IMR-90 (cell line): Measurements from ENCODE around the gene ASB3. TPM values are rescaled to one million over a fixed set of nuclear protein-coding genes. Genes with fewer than 3 reads are reported as not detected.

Experiments used
- ATAC-seq: fragments of 200-7000 bp; cut with Tn5 transposase; 2 replicates; pipeline ENCODE4 v1.9.1; 2020; ENCODE audit warnings: low read depth, mild to moderate bottlenecking, moderate library complexity
- BruUV-seq: library from RNA; stranded (reverse); fragments of 400-500 nt; replicated peaks from 2 replicates; lab custom pipeline; 2021; lab: Mats Ljungman, UMichigan
- CTCF ChIA-PET: fragments of 300-600 bp; formaldehyde crosslinking; extraction: SDS; loops from one replicate; lab custom pipeline; 2021; ENCODE audit warnings: antibody characterized with exemption; lab: Yijun Ruan, JAX
- POLR2A ChIA-PET: fragments of 300-600 bp; sonication (Branson Sonifier 250); formaldehyde crosslinking; loops from one replicate; lab custom pipeline; 2022; ENCODE audit warnings: antibody characterized with exemption; ENCODE audit not compliant: unreplicated experiment; lab: Charles Lee
- DNase-seq: peaks from one replicate; pipeline ENCODE4 v3.0.0; 2013
- H2AFZ ChIP-seq: replicated peaks from 2 replicates; pipeline ENCODE3; 2013; ENCODE audit warnings: low read length, mild to moderate bottlenecking; ENCODE audit not compliant: poor library complexity
- H2AK5ac ChIP-seq: 2 replicates; pipeline ENCODE4 v1.6.1; 2013; ENCODE audit warnings: low read depth, low read length, inconsistent platforms
- H2AK9ac ChIP-seq: replicated peaks from 2 replicates; pipeline ENCODE3; 2013; ENCODE audit warnings: mild to moderate bottlenecking, low read depth, low read length, moderate library complexity; ENCODE audit not compliant: poor library complexity
- H2BK120ac ChIP-seq: 2 replicates; pipeline ENCODE4 v1.6.1; 2013; ENCODE audit warnings: low read depth, low read length, inconsistent platforms
- H2BK15ac ChIP-seq: 3 replicates; pipeline ENCODE4 v1.6.1; 2013; ENCODE audit warnings: low read depth, low read length, inconsistent platforms
- H2BK20ac ChIP-seq: 2 replicates; pipeline ENCODE4 v1.6.1; 2013; ENCODE audit warnings: low read depth, mild to moderate bottlenecking, inconsistent platforms, low read length, moderate library complexity
- H2BK5ac ChIP-seq: 2 replicates; pipeline ENCODE4 v1.6.1; 2013; ENCODE audit warnings: mild to moderate bottlenecking, low read depth, low read length, inconsistent platforms; ENCODE audit not compliant: poor library complexity, severe bottlenecking
- H3K14ac ChIP-seq: replicated peaks from 2 replicates; pipeline ENCODE4 v1.6.1; 2013; ENCODE audit warnings: low read depth, low read length, inconsistent platforms
- H3K18ac ChIP-seq: 2 replicates; pipeline ENCODE4 v1.6.1; 2013; ENCODE audit warnings: low read depth, low read length, control low read depth
- H3K23ac ChIP-seq: 2 replicates; pipeline ENCODE4 v1.6.1; 2013; ENCODE audit warnings: low read depth, low read length, inconsistent platforms
- H3K27ac ChIP-seq: 2 replicates; pipeline ENCODE4 v1.5.1; 2013; ENCODE audit warnings: mild to moderate bottlenecking, control low read depth, low read length; ENCODE audit not compliant: insufficient read depth
- H3K27me3 ChIP-seq: 2 replicates; pipeline ENCODE4 v1.6.1; 2013; ENCODE audit warnings: low read length; ENCODE audit not compliant: control insufficient read depth, insufficient read depth
- H3K36me3 ChIP-seq: 2 replicates; pipeline ENCODE4 v1.6.1; 2013; ENCODE audit warnings: low read length, mixed read lengths; ENCODE audit not compliant: control insufficient read depth, insufficient read depth
- H3K4ac ChIP-seq: 2 replicates; pipeline ENCODE4 v1.6.1; 2013; ENCODE audit warnings: low read depth, low read length, inconsistent platforms
- H3K4me1 ChIP-seq: 2 replicates; pipeline ENCODE4 v1.6.1; 2013; ENCODE audit warnings: low read length, mixed read lengths; ENCODE audit not compliant: control insufficient read depth, insufficient read depth
- H3K4me2 ChIP-seq: 2 replicates; pipeline ENCODE4 v1.6.1; 2013; ENCODE audit warnings: low read depth, mild to moderate bottlenecking, control low read depth, low read length, moderate library complexity
- H3K4me3 ChIP-seq: 2 replicates; pipeline ENCODE4 v1.5.1; 2013; ENCODE audit warnings: low read depth, mild to moderate bottlenecking, control low read depth, low read length, moderate library complexity; ENCODE audit not compliant: insufficient read depth
- H3K56ac ChIP-seq: 2 replicates; pipeline ENCODE4 v1.6.1; 2013; ENCODE audit warnings: low read length, inconsistent platforms; ENCODE audit not compliant: insufficient read depth; ENCODE audit errors: extremely low read depth
- H3K79me1 ChIP-seq, 2 experiments: 2 replicates each; pipeline ENCODE4 v1.6.1; 2013; ENCODE audit warnings: low read length in 2 of 2, inconsistent platforms in 1 of 2, low read depth in 1 of 2
- H3K9ac ChIP-seq: 2 replicates; pipeline ENCODE4 v1.6.1; 2013; ENCODE audit warnings: low read depth, low read length, control low read depth
- H3K9me1 ChIP-seq: 2 replicates; pipeline ENCODE4 v1.6.1; 2013; ENCODE audit warnings: low read length, inconsistent platforms; ENCODE audit not compliant: insufficient read depth
- H3K9me3 ChIP-seq: 2 replicates; pipeline ENCODE4 v1.6.1; 2013; ENCODE audit warnings: low read length; ENCODE audit not compliant: control insufficient read depth, insufficient read depth
- H4K20me1 ChIP-seq: 2 replicates; pipeline ENCODE4 v1.6.1; 2013; ENCODE audit warnings: low read length, inconsistent platforms; ENCODE audit not compliant: insufficient read depth
- H4K5ac ChIP-seq: 2 replicates; pipeline ENCODE4 v1.6.1; 2013; ENCODE audit warnings: mild to moderate bottlenecking, low read depth, low read length, control low read depth
- H4K8ac ChIP-seq, 2 experiments: 2 replicates each; pipeline ENCODE4 v1.6.1; 2013; ENCODE audit warnings: low read depth in 2 of 2, low read length in 2 of 2, control low read depth in 1 of 2, inconsistent platforms in 1 of 2
- H4K91ac ChIP-seq: 2 replicates; pipeline ENCODE4 v1.6.1; 2013; ENCODE audit warnings: low read depth, low read length, inconsistent platforms; ENCODE audit not compliant: insufficient read depth
- BHLHE40 ChIP-seq: fragments of 150-350 bp; IDR thresholded peaks from 2 replicates; pipeline ENCODE4 v1.6.1; 2016; ENCODE audit warnings: mild to moderate bottlenecking, low read depth, low read length
- CEBPB ChIP-seq: IDR thresholded peaks from 2 replicates; pipeline ENCODE4 v1.6.1; 2012; ENCODE audit warnings: low read depth, low read length, improper control_type of control experiment
- MAFK ChIP-seq: IDR thresholded peaks from 2 replicates; pipeline ENCODE4 v1.6.1; 2012; ENCODE audit warnings: low read depth, low read length, improper control_type of control experiment
- MAZ ChIP-seq: IDR thresholded peaks from 2 replicates; pipeline ENCODE4 v1.6.1; 2012; ENCODE audit warnings: low read depth, mild to moderate bottlenecking, low read length, improper control_type of control experiment, moderate library complexity, borderline replicate concordance
- MXI1 ChIP-seq: IDR thresholded peaks from 2 replicates; pipeline ENCODE4 v1.6.1; 2012; ENCODE audit warnings: low read depth, mild to moderate bottlenecking, low read length, moderate library complexity, borderline replicate concordance
- RCOR1 ChIP-seq: IDR thresholded peaks from 2 replicates; pipeline ENCODE4 v1.6.1; 2012; ENCODE audit warnings: mild to moderate bottlenecking, low read length, improper control_type of control experiment; ENCODE audit not compliant: insufficient replicate concordance
- SMC3 ChIP-seq: fragments of 150-350 bp; IDR thresholded peaks from 2 replicates; pipeline ENCODE4 v1.6.1; 2016; ENCODE audit warnings: low read depth, mild to moderate bottlenecking, antibody characterized with exemption, low read length, moderate library complexity
- WGBS, 2 experiments: methylation state at CpG; one replicate each; pipeline versions ENCODE4 v1.1.5 to v1.1.7; 2013; ENCODE audit warnings: missing lambda C conversion rate in 2 of 2; ENCODE audit not compliant: insufficient read length in 1 of 2; ENCODE audit errors: extremely low coverage in 2 of 2; 5-methylcytosine and 5-hydroxymethylcytosine counted together
- dilution Hi-C: fragments of 300-500 bp; cut with HindIII; formaldehyde crosslinking; loops from one replicate; pipeline ENCODE4 v1.14.3; 2018; ENCODE audit warnings: low sequenced_read_pairs; ENCODE audit not compliant: unreplicated experiment
- in situ Hi-C: fragments of 300-500 bp; cut with MboI; formaldehyde crosslinking; loops from 3 replicates; pipeline ENCODE4 v1.14.3; 2019; ENCODE audit warnings: low sequenced_read_pairs, inconsistent platforms, mixed read lengths
- intact Hi-C: fragments of 100-400 bp; cut with micrococcal nuclease; formaldehyde crosslinking; loops from 2 replicates; pipeline ENCODE4 v1.10.0; 2022
- polyA plus RNA-seq, 3 experiments: library from polyadenylated mRNA; depleted of rRNA; stranded (reverse); fragments of >200 nt; gene quantifications; 2 replicates each; pipeline ENCODE4 v1.2.3, GENCODE V29; 2012; ENCODE audit warnings: low replicate concordance in 1 of 3
- total RNA-seq: library from RNA; depleted of rRNA; stranded (reverse); fragments of >200 nt; gene quantifications from 2 replicates; pipeline ENCODE4 v1.2.3, GENCODE V29; 2012
- TF ChIP-seq, protein P1 (sequence below): fragments of 150-350 bp; IDR thresholded peaks from 2 replicates; pipeline ENCODE4 v1.6.1; 2017; ENCODE audit warnings: mild to moderate bottlenecking, antibody characterized with exemption, low read length, low read depth
- TF ChIP-seq, protein P2 (sequence below): fragments of 150-350 bp; IDR thresholded peaks from 2 replicates; pipeline ENCODE4 v1.6.1; 2016; ENCODE audit warnings: low read depth, mild to moderate bottlenecking, low read length, moderate library complexity, borderline replicate concordance

Gene ASB3
- total and polyA plus RNA-seq, 2 of the 4 experiments (the other 2 are of a cell fraction), result 19.2 to 36.2 TPM

DNA sequence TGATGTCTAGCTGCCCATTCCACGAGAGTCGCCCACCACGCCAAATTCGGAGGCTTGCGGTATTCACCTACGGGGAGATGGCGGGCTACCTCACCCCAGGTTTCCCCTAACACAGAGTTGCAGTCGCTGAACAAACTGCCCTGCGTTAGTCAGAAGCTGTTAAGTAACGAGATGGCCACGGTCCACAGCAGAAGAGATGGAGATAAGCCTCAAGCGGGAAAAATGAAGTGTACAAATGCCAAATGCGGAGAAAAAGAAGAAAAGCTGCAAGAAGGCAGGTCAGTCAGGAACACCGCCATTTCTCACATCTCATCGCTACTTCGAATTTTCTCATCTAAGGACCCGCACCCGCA is 425 bp downstream of the ASB3 start:
- Histone ChIP-seq H3K9me3 (no peaks in the 10 kb centered on the region), H3K36me3 (peaks cover 1% of the 10 kb centered on the region; the same call in 1 of the 2 replicates), H2AFZ (peak overlapping the region; percentile 94), H3K56ac (peak overlapping the region; percentile 87), H2BK120ac (peak overlapping the region; percentile 45), H4K91ac (peak overlapping the region; percentile 27), H3K79me1 (peaks cover 32 to 66% of the 10 kb centered on the region in 2 experiments), H4K20me1 (peaks cover 19% of the 10 kb centered on the region; the same call in 1 of the 2 replicates), H3K23ac (peak overlapping the region; percentile 71), H3K4me2 (peak overlapping the region; percentile 88), H3K4me3 (peak overlapping the region; percentile 93), H3K4ac (peak overlapping the region; percentile 84), H3K27me3 (no peaks in the 10 kb centered on the region), H3K9me1 (peaks cover 6% of the 10 kb centered on the region), H2BK5ac (peak overlapping the region; percentile 84), H3K14ac (peak overlapping the region; percentile 89), H4K5ac (peak overlapping the region; percentile 42), H3K9ac (peak overlapping the region; percentile 94), H2BK20ac (0 out of 2 replicates have a peak overlapping the region, but pooled peaks have one; percentile 0), H2AK5ac (peak overlapping the region; percentile 1; the same call in 1 of the 2 replicates), H3K27ac (peak overlapping the region; percentile 95), H2BK15ac (0 out of 3 replicates have a peak overlapping the region, but pooled peaks have one; percentile 2), H2AK9ac (peak overlapping the region; percentile 65), H3K18ac (peak overlapping the region; percentile 55), H4K8ac (peak overlapping the region; percentile 94 to 95), H3K4me1 (peaks cover 8% of the 10 kb centered on the region)
- DNase-seq, result peak; percentile 67
- ATAC-seq, result peak; percentile 27
- intact Hi-C loops (no loop called here), in situ Hi-C loops (no loop called here), dilution Hi-C loops (no loop called here)
- ChIA-PET POLR2A (no interaction called here), CTCF (interaction anchor here (0.5 kb wide), 1 partner anchor 658 kb away, joined by 3 read pairs; no protein-coding TSS in a partner anchor)
- BruUV-seq, result TSS peak; percentile 63
- TF ChIP-seq SMC3 (no peak), RCOR1 (no peak), MAZ (no peak), MXI1 (no peak), MAFK (no peak), BHLHE40 (no peak), CEBPB (no peak)
- TF ChIP-seq, protein P1, sequence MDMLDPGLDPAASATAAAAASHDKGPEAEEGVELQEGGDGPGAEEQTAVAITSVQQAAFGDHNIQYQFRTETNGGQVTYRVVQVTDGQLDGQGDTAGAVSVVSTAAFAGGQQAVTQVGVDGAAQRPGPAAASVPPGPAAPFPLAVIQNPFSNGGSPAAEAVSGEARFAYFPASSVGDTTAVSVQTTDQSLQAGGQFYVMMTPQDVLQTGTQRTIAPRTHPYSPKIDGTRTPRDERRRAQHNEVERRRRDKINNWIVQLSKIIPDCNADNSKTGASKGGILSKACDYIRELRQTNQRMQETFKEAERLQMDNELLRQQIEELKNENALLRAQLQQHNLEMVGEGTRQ, result no peak
- TF ChIP-seq, protein P2, sequence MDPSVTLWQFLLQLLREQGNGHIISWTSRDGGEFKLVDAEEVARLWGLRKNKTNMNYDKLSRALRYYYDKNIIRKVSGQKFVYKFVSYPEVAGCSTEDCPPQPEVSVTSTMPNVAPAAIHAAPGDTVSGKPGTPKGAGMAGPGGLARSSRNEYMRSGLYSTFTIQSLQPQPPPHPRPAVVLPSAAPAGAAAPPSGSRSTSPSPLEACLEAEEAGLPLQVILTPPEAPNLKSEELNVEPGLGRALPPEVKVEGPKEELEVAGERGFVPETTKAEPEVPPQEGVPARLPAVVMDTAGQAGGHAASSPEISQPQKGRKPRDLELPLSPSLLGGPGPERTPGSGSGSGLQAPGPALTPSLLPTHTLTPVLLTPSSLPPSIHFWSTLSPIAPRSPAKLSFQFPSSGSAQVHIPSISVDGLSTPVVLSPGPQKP, result no peak
- WGBS, 2 experiments, result 0% methylated on average over 3 of the region's 18 CpGs; no CpG with 5 or more reads in 1 of the 2 experiments
